AG10803 (cell line): ENCODE data around the gene PHF12.

Experiments used
- DNase-seq: peaks from one replicate; pipeline ENCODE4 v3.0.0; 2010; ENCODE audit warnings: low read depth
- H3K4me3 ChIP-seq: 2 replicates; pipeline ENCODE4 v1.5.1; 2011; ENCODE audit warnings: mild to moderate bottlenecking, low read length, control low read depth
- CTCF ChIP-seq: conservative IDR thresholded peaks from 2 replicates; pipeline ENCODE4 v1.5.1; 2011; ENCODE audit warnings: mild to moderate bottlenecking, low read length, control low read depth, inconsistent platforms

Gene PHF12

DNA sequence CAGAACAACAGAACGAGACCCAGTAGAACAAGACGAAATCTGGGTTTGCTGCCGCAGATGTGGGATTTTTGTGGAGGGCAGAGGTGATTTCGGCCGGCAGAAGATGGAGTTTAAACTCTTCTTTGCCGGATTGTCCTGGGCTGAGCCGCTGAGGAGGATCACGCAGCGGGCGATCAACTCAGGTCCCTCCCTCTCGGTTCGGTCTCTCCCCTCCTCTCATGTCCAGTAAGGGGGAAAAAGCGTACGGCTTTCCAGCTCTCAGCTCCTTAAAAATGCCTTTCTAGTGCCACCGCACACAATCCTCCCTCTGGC is 2.5 kb downstream of the PHF12 start:
- no peak for DNase-seq

GRCh38 chr17:28948342-28948741 is 3.0 kb downstream of the PHF12 start:
- no peak for TF ChIP-seq CTCF
- no peak for DNase-seq
- H3K4me3 ChIP-seq = peak overlapping the region; percentile 92

More for the DNA sequence above, 2.5 kb downstream of the PHF12 start:
- no peak for TF ChIP-seq CTCF
- peak overlapping the region; percentile 92 for H3K4me3 ChIP-seq

- DNase-seq = no peak
- no peak overlapping the region for H3K4me3 ChIP-seq
- no peak for TF ChIP-seq CTCF
Observed at GRCh38 chr17:28947639-28948038, 3.7 kb downstream of the PHF12 start.

GRCh38 chr17:28946239-28946638 is 5.1 kb downstream of the PHF12 start:
- no peak overlapping the region for H3K4me3 ChIP-seq
- TF ChIP-seq CTCF = no peak
- DNase-seq = peak; percentile 76

- peak; percentile 64 for DNase-seq
- H3K4me3 ChIP-seq = peak overlapping the region; percentile 18; the same call in 1 of the 2 replicates
- no peak for TF ChIP-seq CTCF
Observed at GRCh38 chr17:28944862-28945741, 6.2 kb downstream of the PHF12 start.

DNA sequence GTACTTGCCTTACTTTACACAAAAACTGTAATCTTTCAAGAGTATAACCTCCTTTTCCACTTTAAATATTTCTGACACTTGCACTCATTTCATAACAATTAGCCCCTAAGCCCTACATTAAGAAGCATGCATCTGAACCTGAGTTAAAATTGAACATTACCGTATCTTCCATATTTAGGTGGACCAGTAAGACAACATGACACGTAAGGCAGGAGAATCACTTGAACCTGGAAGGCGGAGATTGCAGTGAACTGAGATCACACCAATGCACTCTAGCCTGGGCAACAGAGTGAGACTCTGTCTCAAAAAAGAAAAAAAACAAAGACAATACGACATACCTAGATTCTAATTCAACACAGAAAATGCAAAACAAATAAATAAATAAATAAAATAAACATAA is 7.0 kb downstream of the PHF12 start:
- DNase-seq = no peak
- TF ChIP-seq CTCF = no peak
- no peak overlapping the region for H3K4me3 ChIP-seq

- TF ChIP-seq CTCF = no peak
- no peak for DNase-seq
- no peak overlapping the region for H3K4me3 ChIP-seq
Observed at GRCh38 chr17:28942925-28943324, 8.4 kb downstream of the PHF12 start.
